Peyer's patch (tissue), 4 donors: ENCODE measurements around the gene DNAH6.

Experiments
- POLR2A ChIP-seq, 2 donors: fragments of 450-650 bp; IDR thresholded peaks; one replicate each; pipeline ENCODE4 v1.5.1; 2017; ENCODE audit warnings: antibody characterized with exemption in 2 of 2, mild to moderate bottlenecking in 2 of 2, moderate library complexity in 2 of 2
- TF ChIP-seq, protein P1 (sequence below), 6 experiments: fragments of 450-650 bp in 4 of 6; fragments of 200-600 bp in 2 of 6; sonication (generic) in 1 of 6; IDR thresholded peaks; one replicate each; pipeline ENCODE4 v1.5.1; 2017 to 2019; ENCODE audit warnings: antibody characterized with exemption in 6 of 6, mild to moderate bottlenecking in 3 of 6, moderate library complexity in 1 of 6

DNA sequence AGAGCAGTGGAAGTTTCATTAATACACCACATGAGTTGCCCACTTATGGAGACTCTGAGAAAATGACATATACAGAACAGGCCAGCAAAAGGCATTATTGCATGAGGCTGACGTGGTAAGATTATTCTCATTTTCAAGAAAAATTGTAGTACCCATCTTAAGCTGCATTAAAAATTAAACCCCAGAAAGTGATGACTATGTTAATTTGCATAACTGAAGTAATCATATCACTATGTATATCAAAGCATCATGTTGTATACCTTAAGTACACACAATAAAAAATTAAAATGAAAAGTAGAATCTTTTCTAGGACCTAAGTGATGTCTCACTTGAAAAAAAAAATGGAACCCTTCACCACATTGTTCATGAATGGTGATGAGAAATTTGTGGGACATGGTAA lies 32.0 kb downstream of the DNAH6 start:
- TF ChIP-seq, protein P1, sequence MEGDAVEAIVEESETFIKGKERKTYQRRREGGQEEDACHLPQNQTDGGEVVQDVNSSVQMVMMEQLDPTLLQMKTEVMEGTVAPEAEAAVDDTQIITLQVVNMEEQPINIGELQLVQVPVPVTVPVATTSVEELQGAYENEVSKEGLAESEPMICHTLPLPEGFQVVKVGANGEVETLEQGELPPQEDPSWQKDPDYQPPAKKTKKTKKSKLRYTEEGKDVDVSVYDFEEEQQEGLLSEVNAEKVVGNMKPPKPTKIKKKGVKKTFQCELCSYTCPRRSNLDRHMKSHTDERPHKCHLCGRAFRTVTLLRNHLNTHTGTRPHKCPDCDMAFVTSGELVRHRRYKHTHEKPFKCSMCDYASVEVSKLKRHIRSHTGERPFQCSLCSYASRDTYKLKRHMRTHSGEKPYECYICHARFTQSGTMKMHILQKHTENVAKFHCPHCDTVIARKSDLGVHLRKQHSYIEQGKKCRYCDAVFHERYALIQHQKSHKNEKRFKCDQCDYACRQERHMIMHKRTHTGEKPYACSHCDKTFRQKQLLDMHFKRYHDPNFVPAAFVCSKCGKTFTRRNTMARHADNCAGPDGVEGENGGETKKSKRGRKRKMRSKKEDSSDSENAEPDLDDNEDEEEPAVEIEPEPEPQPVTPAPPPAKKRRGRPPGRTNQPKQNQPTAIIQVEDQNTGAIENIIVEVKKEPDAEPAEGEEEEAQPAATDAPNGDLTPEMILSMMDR (IDR thresholded peaks at IDR 0.05) = no peak
- no peak for TF ChIP-seq POLR2A (IDR thresholded peaks at IDR 0.05)
